ENCODE results near the gene MMP17.
"Not testable (repeated sequence)": the region's sequence is repeated elsewhere in the genome, so short reads cannot be mapped to it uniquely, and the experiment has no call there.

MMP17 gene

DNA sequence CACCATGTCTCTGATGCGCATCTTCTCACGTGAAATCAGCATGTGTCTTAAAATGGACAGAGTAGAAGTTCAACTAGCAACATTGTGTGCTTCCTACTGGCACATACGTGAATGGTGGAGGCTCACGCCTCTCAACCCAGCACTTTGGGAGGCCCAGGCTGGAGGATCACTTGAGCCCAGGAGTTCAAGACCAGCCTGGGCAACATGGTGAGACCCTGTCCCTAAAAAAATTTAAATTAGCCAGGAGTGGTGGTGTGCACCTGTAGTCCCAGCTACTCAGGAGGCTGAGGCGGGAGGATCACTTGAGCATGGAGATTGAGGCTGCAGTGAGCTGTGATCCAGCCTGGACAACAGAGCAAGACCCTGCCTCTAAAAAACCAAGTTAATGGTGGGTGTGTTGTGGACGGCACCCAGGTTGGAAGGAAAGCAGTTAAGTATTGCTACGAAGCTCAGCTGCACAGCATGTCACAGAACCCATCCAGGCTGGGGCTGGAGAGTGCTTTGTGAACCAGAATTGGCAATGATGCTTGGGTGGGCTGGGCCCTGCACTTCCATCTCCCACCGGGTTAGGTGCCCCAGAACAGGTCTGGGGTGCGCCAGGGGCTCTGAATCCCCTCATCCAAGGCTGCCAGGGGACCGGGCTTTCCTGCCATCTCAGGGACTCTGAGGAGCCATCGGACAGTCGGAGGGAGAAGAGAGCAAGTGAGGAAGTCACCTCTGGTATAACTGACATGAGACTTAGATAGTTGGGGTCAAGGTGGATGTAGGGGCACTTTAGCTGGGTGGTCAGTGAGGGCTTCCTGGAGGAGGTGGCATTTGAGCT is 33.3 kb downstream of the MMP17 start:
- no peaks in the 10 kb centered on the region for H3K36me3 Mint-ChIP-seq
- peaks cover 3% of the 10 kb centered on the region for H3K4me1 Mint-ChIP-seq
- H3K4me3 Mint-ChIP-seq: no peak overlapping the region
- no peaks in the 10 kb centered on the region for H3K9me3 Mint-ChIP-seq
- H3K27ac Mint-ChIP-seq: no peak overlapping the region
- no peaks in the 10 kb centered on the region for H3K27me3 Mint-ChIP-seq

DNA sequence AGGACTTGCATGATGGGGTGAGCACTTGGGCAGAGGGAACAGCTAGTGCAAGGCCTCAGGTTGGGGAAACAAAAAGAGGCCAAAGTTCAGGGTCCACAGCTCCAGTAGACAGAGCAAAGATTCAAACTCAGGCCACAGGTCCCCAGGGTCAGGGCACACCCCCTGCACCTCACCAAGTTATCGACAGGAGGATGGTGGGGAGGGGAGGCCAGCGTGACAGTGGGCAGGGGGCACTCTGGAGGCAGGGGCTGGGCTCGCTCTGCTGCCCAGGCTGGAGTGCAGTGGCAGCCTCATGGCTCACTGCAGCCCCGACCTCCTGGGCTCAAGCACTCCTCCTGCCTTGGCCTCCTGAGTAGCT is 33.9 kb downstream of the MMP17 start:
- no peak overlapping the region for H3K4me3 Mint-ChIP-seq
- no peaks in the 10 kb centered on the region for H3K27me3 Mint-ChIP-seq
- H3K27ac Mint-ChIP-seq: no peak overlapping the region
- peaks cover 3% of the 10 kb centered on the region for H3K4me1 Mint-ChIP-seq
- no peaks in the 10 kb centered on the region for H3K9me3 Mint-ChIP-seq
- H3K36me3 Mint-ChIP-seq: no peaks in the 10 kb centered on the region

DNA sequence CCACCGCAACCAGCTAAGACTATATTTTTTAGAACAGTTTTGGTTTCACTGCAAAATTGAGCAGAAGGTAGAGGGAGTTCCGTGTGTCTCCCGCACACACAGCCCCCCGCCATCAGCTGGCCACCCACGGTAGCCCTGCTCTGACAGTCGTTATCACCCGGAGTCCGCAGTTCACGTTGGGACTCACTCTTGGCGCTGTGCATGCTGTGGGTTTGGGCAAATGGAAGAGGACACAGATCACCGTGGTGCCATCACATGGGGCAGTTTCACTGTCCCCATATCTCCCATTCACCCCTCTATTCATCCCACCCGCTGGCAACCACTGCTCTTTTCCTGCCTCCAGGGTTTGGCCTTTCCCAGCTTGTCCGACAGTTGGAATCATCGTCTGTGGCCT is 34.4 kb downstream of the MMP17 start:
- no peaks in the 10 kb centered on the region for H3K27me3 Mint-ChIP-seq
- no peak overlapping the region for H3K27ac Mint-ChIP-seq

DNA sequence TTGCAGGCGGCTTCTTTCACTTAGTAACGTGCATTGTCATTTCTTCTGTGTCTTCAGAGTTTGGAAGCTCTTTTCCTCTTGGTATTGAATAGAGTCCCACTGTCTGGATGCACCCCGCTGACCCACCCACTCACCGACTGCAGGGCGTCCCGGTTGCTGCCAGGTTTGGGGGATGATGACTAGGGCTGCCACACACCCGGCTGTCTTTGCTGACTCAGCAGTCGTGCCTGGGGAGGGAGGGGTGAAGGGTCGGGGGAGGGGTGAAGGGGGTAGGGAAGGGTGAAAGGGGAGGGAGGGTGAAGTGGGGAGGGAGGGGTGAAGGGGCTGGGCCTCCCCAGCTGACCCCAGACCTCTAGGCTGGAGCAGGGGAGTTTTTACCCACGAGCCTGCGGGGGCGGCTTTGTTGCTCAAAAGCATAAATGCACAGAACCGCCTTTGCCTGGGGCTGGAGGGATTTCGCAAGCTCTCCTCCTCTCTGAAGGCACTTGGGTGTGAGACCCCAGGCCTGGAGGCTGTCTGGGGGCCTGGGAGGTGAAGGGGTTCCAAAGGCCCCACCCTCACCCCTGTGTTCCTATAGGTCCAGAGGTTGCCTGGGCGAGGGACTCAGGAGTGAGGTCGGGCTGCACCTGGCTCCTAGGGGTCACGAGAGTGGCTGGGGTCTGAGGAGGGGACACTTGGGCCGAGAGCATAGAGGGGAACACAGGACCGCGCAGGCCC is 35.0 kb downstream of the MMP17 start:
- Mint-ChIP-seq H3K4me3 (no peak overlapping the region), H3K27me3 (no peaks in the 10 kb centered on the region), H3K4me1 (peaks cover 3% of the 10 kb centered on the region), H3K27ac (no peak overlapping the region), H3K9me3 (no peaks in the 10 kb centered on the region), H3K36me3 (no peaks in the 10 kb centered on the region)

More for the DNA sequence above, 34.4 kb downstream of the MMP17 start:
- no peak overlapping the region for H3K4me3 Mint-ChIP-seq
- H3K9me3 Mint-ChIP-seq: no peaks in the 10 kb centered on the region
- H3K4me1 Mint-ChIP-seq: peaks cover 3% of the 10 kb centered on the region
- no peaks in the 10 kb centered on the region for H3K36me3 Mint-ChIP-seq

DNA sequence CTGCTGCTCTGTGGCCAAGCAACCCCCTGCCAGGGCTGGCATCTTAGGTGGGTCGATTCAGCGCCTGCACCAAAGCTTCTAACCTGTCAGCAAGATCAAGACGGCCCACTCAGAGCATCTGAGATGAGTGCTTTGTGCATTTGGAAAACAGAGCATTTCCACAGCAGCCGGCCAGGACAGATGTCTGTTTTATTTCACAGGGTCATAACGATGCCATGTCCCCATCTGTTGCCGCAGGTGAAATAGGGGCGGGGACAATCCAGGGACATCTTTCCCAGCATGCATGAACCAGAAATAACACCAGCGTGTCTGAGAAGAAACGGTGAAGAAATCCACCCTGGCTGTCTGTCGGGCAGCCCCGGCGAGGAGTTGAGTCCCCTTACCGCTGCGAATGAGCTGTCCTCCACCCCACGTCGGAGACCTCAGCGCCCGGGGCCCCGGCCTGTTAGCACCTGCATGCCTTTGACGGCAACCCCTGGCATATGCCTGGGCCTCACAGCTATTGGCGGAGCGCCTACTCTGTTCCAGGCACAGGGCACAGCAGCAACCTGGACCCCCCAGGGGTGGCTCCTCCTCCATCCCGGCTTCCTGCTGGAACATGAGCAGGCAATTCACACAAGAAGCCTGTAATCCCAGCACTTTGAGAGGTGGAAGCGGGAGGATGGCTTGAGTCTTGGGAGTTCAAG is 35.7 kb downstream of the MMP17 start:
- Mint-ChIP-seq H3K36me3 (no peaks in the 10 kb centered on the region), H3K27ac (no peak overlapping the region), H3K4me1 (peaks cover 3% of the 10 kb centered on the region), H3K9me3 (no peaks in the 10 kb centered on the region), H3K4me3 (no peak overlapping the region), H3K27me3 (no peaks in the 10 kb centered on the region)

- no peaks in the 10 kb centered on the region for H3K36me3 Mint-ChIP-seq
- peaks cover 3% of the 10 kb centered on the region for H3K4me1 Mint-ChIP-seq
- H3K27ac Mint-ChIP-seq: no peak overlapping the region
- H3K4me3 Mint-ChIP-seq: no peak overlapping the region
- no peaks in the 10 kb centered on the region for H3K27me3 Mint-ChIP-seq
- no peaks in the 10 kb centered on the region for H3K9me3 Mint-ChIP-seq
These were observed 36.3 kb downstream of the MMP17 start for GRCh38 chr12:131864469-131864868.

- no peaks in the 10 kb centered on the region for H3K36me3 Mint-ChIP-seq
- no peak overlapping the region for H3K27ac Mint-ChIP-seq
- no peaks in the 10 kb centered on the region for H3K9me3 Mint-ChIP-seq
- H3K4me3 Mint-ChIP-seq: no peak overlapping the region
- peaks cover 3% of the 10 kb centered on the region for H3K4me1 Mint-ChIP-seq
- H3K27me3 Mint-ChIP-seq: no peaks in the 10 kb centered on the region
These were observed 37.1 kb downstream of the MMP17 start for GRCh38 chr12:131865180-131865875.

GRCh38 chr12:131867471-131867870 is 39.3 kb downstream of the MMP17 start:
- no peaks in the 10 kb centered on the region for H3K36me3 Mint-ChIP-seq
- no peak overlapping the region for H3K4me3 Mint-ChIP-seq
- H3K27ac Mint-ChIP-seq: no peak overlapping the region
- H3K9me3 Mint-ChIP-seq: no peaks in the 10 kb centered on the region
- H3K4me1 Mint-ChIP-seq: no peaks in the 10 kb centered on the region
- no peaks in the 10 kb centered on the region for H3K27me3 Mint-ChIP-seq

DNA sequence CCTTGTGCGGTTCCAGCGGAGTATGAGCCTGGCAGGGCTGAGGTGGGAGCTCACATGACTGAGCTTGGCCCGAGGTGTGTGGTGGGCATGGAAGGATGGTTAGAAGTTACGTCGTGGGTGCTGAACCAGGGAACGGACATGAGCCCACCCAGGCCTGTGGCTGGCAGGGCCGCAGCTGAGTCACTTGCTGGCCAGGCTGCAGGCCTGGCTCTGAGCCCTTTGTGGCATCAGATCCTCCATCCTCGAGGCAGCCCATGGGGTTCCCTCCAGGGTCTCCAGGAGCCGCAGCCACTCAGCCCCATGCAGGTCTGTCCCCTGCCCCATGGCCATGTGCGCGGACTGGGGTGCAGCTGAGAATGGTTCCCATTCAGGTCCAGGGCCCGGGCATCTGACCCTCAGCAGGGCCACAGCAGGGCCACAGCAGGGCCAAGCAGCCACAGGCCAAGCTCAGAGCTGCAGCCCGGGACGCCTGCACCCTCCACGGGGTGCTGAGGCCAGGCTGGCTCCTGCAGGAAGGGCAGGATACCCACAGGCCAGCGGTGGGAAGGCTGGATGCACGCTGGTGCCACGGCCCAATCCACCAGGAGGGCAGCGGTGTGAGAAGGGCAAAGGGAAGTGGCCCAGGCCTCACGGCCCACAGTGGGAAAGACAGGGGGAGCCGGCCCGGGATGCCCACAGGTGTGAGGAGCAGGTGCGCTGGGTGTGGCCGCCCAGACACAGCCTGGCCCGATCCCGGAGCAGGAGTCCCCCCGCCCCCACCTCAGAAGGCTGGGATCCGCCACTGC is 39.9 kb downstream of the MMP17 start:
- H3K36me3 Mint-ChIP-seq: no peaks in the 10 kb centered on the region
- H3K27me3 Mint-ChIP-seq: no peaks in the 10 kb centered on the region
- H3K27ac Mint-ChIP-seq: no peak overlapping the region
- H3K4me3 Mint-ChIP-seq: no peak overlapping the region
- H3K4me1 Mint-ChIP-seq: no peaks in the 10 kb centered on the region
- H3K9me3 Mint-ChIP-seq: no peaks in the 10 kb centered on the region

DNA sequence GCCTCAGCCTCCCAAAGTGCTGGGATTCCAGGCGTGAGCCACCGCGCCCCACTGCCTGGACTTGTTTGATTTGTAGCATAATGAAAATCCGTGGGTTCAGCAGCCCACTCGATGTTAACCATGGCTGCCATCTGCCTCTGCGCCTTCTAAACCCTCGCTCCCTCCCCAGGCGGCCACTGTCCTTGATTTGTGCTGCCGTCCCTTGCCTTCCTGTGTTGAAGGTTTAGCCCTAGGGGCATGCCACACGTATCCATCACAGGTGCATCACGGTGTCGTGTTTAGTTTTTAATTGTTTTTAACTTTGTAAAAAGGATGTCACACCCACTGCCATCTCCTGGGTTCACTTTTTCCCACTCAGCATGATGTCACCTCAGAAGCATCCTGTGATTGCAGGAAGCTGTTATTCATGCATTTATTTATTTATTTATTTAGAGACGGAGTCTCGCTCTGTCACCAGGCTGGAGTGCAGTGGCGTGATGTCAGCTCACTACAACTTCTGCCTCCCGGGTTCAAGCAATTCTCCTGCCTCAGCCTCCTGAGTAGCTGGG is 41.8 kb downstream of the MMP17 start:
- Mint-ChIP-seq H3K9me3 (no peaks in the 10 kb centered on the region), H3K27me3 (no peaks in the 10 kb centered on the region), H3K27ac (no peak overlapping the region), H3K4me3 (no peak overlapping the region), H3K4me1 (no peaks in the 10 kb centered on the region), H3K36me3 (no peaks in the 10 kb centered on the region)

GRCh38 chr12:131871677-131872076 is 43.5 kb downstream of the MMP17 start:
- H3K4me3 Mint-ChIP-seq: no peak overlapping the region
- no peaks in the 10 kb centered on the region for H3K27me3 Mint-ChIP-seq
- no peak overlapping the region for H3K27ac Mint-ChIP-seq
- H3K9me3 Mint-ChIP-seq: no peaks in the 10 kb centered on the region
- no peaks in the 10 kb centered on the region for H3K4me1 Mint-ChIP-seq
- no peaks in the 10 kb centered on the region for H3K36me3 Mint-ChIP-seq

DNA sequence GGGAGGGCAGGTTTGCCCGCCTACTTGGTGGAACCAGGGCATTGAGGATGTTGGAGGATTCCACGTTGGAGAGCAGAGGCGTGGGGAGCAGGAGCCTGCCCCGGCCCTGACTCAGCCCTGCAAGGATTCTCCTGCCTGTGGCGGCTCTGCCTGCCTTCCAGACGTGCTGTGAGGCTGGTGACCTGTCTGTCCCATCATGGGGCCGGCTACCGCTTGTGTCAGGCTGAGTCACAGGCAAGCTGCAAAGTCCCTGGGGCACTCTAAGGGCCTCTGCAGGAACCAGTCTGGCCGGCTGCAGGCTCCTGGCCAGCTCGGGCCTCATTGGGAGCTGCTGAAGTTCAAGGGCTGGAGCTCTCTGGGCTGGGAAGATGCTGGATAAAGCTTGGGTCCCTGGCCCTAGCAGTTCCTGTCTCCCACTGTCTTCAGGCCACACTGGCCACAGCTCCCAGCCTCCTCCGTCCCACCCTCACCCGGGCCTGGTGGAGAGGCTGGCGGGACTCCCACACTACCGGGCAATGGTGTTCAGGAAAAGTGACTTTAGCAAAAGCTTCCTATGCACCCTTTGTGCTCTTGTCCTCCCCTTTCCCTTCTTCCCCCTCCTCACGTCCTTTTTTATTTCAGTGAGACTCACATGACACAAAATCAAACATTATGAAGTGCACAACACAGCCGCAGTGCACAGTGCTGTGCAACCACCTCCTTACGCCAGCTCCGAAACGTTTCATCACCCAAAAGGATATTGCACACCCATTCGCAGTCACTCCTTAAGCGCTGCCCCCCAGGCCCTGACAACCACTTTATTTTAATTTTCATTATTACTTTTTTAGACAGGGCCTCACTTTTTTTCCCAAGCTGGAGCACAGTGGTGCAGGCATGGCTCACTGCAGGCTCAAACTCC is 44.2 kb downstream of the MMP17 start:
- Mint-ChIP-seq H3K27me3 (no peaks in the 10 kb centered on the region), H3K27ac (no peak overlapping the region), H3K4me1 (no peaks in the 10 kb centered on the region), H3K9me3 (no peaks in the 10 kb centered on the region), H3K4me3 (no peak overlapping the region), H3K36me3 (no peaks in the 10 kb centered on the region)

- Mint-ChIP-seq H3K36me3 (no peaks in the 10 kb centered on the region), H3K4me3 (no peak overlapping the region), H3K27me3 (no peaks in the 10 kb centered on the region), H3K4me1 (no peaks in the 10 kb centered on the region), H3K27ac (no peak overlapping the region), H3K9me3 (no peaks in the 10 kb centered on the region)
These were observed 45.1 kb downstream of the MMP17 start for GRCh38 chr12:131873293-131873692.

GRCh38 chr12:131874972-131875371 is 46.8 kb downstream of the MMP17 start:
- not testable (repeated sequence) for H3K27me3 Mint-ChIP-seq, H3K4me3 Mint-ChIP-seq, H3K27ac Mint-ChIP-seq, H3K9me3 Mint-ChIP-seq, H3K36me3 Mint-ChIP-seq, H3K4me1 Mint-ChIP-seq
